CD14-positive monocyte (primary cell): ENCODE data around the gene ZNF248. TPM values are rescaled to one million over a fixed set of nuclear protein-coding genes. Genes with fewer than 3 reads are reported as not detected.

Source experiments
- DNase-seq, 3 donors: peaks; one replicate each; pipeline ENCODE4 v3.0.0-alpha.2; 2011 to 2022
- H2AFZ ChIP-seq: 2 replicates; pipeline ENCODE4 v1.6.0; 2012; ENCODE audit warnings: mild to moderate bottlenecking, low read depth, low read length, inconsistent platforms; ENCODE audit not compliant: insufficient read depth, poor library complexity, severe bottlenecking
- H3K27ac ChIP-seq, 2 donors: 1 replicate in 1 of 2; 2 replicates in 1 of 2; pipeline ENCODE4 v1.5.1; 2012 to 2013; ENCODE audit warnings: low read length in 2 of 2, control low read depth in 1 of 2, inconsistent platforms in 1 of 2, low read depth in 1 of 2, mild to moderate bottlenecking in 1 of 2
- H3K27me3 ChIP-seq, 2 donors: one replicate each; pipeline versions ENCODE4 v1.6.0 to v1.6.1; 2011 to 2013; ENCODE audit warnings: low read length in 2 of 2; ENCODE audit not compliant: control insufficient read depth in 2 of 2, insufficient read depth in 2 of 2
- H3K36me3 ChIP-seq, 2 donors: replicated peaks in 1 of 2; 1 replicate in 1 of 2; 2 replicates in 1 of 2; pipeline versions ENCODE4 v1.5.1 to v1.6.1; 2012 to 2013; ENCODE audit warnings: low read length in 2 of 2, control low read depth in 1 of 2, inconsistent platforms in 1 of 2, mild to moderate bottlenecking in 1 of 2; ENCODE audit not compliant: insufficient read depth in 2 of 2, control insufficient read depth in 1 of 2
- H3K4me1 ChIP-seq, 2 donors: 1 replicate in 1 of 2; 2 replicates in 1 of 2; pipeline versions ENCODE4 v1.5.1 to v1.6.1; 2012 to 2013; ENCODE audit warnings: low read length in 2 of 2, control low read depth in 1 of 2, inconsistent platforms in 1 of 2, mild to moderate bottlenecking in 1 of 2, moderate library complexity in 1 of 2; ENCODE audit not compliant: insufficient read depth in 2 of 2, control insufficient read depth in 1 of 2
- H3K4me2 ChIP-seq: replicated peaks from 2 replicates; pipeline ENCODE3; 2012; ENCODE audit warnings: low read length, moderate library complexity, mild to moderate bottlenecking; ENCODE audit not compliant: poor library complexity, severe bottlenecking; ENCODE audit errors: extremely low read depth
- H3K4me3 ChIP-seq, 3 experiments: fragments of 200-600 bp in 1 of 3; sonication (generic) in 1 of 3; replicated peaks in 1 of 3; 1 replicate in 2 of 3; 2 replicates in 1 of 3; pipeline ENCODE4 v1.5.1; 2011 to 2013; ENCODE audit warnings: low read length in 3 of 3, mild to moderate bottlenecking in 3 of 3, control low read depth in 2 of 3, low read depth in 2 of 3, inconsistent platforms in 1 of 3, moderate library complexity in 1 of 3
- H3K79me2 ChIP-seq: 2 replicates; pipeline ENCODE4 v1.6.0; 2012; ENCODE audit warnings: mild to moderate bottlenecking, control low read depth, inconsistent platforms, low read length, moderate library complexity; ENCODE audit not compliant: insufficient read depth
- H3K9ac ChIP-seq: 2 replicates; pipeline ENCODE4 v1.6.0; 2017; ENCODE audit warnings: low read length, mild to moderate bottlenecking; ENCODE audit not compliant: insufficient read depth, poor library complexity, severe bottlenecking
- H3K9me3 ChIP-seq, 2 donors: replicated peaks in 1 of 2; 1 replicate in 1 of 2; 2 replicates in 1 of 2; pipeline versions ENCODE4 v1.5.1 to v1.6.1; 2012 to 2013; ENCODE audit warnings: low read length in 2 of 2, control low read depth in 1 of 2; ENCODE audit not compliant: control insufficient read depth in 1 of 2, insufficient read depth in 1 of 2
- H4K20me1 ChIP-seq: 2 replicates; pipeline ENCODE4 v1.6.0; 2012; ENCODE audit warnings: mild to moderate bottlenecking, low read length, control low read depth, moderate library complexity; ENCODE audit not compliant: insufficient read depth
- H3K27ac Mint-ChIP-seq, 7 donors: one replicate each; pipeline ENCODE4 v1.8.0; 2020; ENCODE audit warnings: mild to moderate bottlenecking in 7 of 7, mixed read lengths in 7 of 7, moderate library complexity in 6 of 7, inconsistent platforms in 2 of 7
- H3K27me3 Mint-ChIP-seq, 3 donors: one replicate each; pipeline ENCODE4 v1.8.0; 2021 to 2022; ENCODE audit warnings: low read depth in 3 of 3, mild to moderate bottlenecking in 3 of 3, mixed read lengths in 3 of 3, moderate library complexity in 3 of 3, inconsistent platforms in 1 of 3
- H3K36me3 Mint-ChIP-seq, 2 donors: one replicate each; pipeline ENCODE4 v1.8.0; 2020; ENCODE audit warnings: mixed read lengths in 2 of 2, inconsistent platforms in 1 of 2, mild to moderate bottlenecking in 1 of 2
- H3K4me1 Mint-ChIP-seq: one replicate; pipeline ENCODE4 v1.8.0; 2020; ENCODE audit warnings: mild to moderate bottlenecking, mixed read lengths
- H3K4me3 Mint-ChIP-seq, 2 donors: one replicate each; pipeline ENCODE4 v1.8.0; 2020; ENCODE audit warnings: mild to moderate bottlenecking in 2 of 2, mixed read lengths in 2 of 2, moderate library complexity in 1 of 2
- H3K9me3 Mint-ChIP-seq, 7 donors: one replicate each; pipeline ENCODE4 v1.8.0; 2020 to 2022; ENCODE audit warnings: mixed read lengths in 7 of 7, mild to moderate bottlenecking in 6 of 7, moderate library complexity in 6 of 7, inconsistent platforms in 2 of 7
- WGBS: methylation state at CpG from one replicate; pipeline ENCODE4 v1.1.5; 2013; ENCODE audit warnings: missing lambda C conversion rate; ENCODE audit not compliant: insufficient coverage; 5-methylcytosine and 5-hydroxymethylcytosine counted together
- intact Hi-C, 2 donors: fragments of 100-400 bp; cut with micrococcal nuclease; formaldehyde crosslinking; loops; one replicate each; pipeline versions ENCODE4 v1.15.0 to v1.15.1; 2023
- polyA plus RNA-seq, 3 donors: library from polyadenylated mRNA; depleted of rRNA in 1 of 3; unstranded in 2 of 3; stranded (reverse) in 1 of 3; fragments of 300-500 nt in 2 of 3; fragments of >200 nt in 1 of 3; fragmentation: Illumina TruSeq in 2 of 3; gene quantifications; 1 replicate in 2 of 3; 2 replicates in 1 of 3; pipeline ENCODE4 v1.2.3, GENCODE V29; 2012 to 2021
- TF ChIP-seq, protein P1 (sequence below): fragments of 200-600 bp; IDR thresholded peaks from one replicate; pipeline ENCODE4 v1.8.0; 2022; ENCODE audit warnings: antibody characterized with exemption, mild to moderate bottlenecking

ZNF248 gene
- polyA plus RNA-seq, 3 donors = 0.44 to 2.2 (median 0.94) TPM

DNA sequence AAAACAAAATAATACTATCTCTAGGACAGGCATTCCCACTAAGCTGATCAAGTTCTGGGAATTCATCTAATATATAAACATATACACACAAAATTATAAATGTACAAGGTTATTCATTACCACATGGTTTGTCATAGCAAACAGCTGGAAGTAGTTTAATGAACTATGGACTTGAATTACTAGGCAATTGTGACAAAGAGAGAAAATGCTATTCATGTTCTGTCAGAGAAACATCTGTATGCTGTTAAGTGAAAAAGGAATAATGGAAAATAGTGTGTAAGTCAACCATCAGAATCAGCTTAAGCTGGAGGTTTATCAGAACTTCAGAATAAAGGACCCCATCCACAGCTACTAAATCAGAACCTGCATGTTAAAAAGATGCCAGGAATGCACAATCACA, 2.8 kb downstream of the ZNF248 start:
- no peak overlapping the region for H3K4me3 ChIP-seq
- no peak overlapping the region for H3K4me2 ChIP-seq

DNA sequence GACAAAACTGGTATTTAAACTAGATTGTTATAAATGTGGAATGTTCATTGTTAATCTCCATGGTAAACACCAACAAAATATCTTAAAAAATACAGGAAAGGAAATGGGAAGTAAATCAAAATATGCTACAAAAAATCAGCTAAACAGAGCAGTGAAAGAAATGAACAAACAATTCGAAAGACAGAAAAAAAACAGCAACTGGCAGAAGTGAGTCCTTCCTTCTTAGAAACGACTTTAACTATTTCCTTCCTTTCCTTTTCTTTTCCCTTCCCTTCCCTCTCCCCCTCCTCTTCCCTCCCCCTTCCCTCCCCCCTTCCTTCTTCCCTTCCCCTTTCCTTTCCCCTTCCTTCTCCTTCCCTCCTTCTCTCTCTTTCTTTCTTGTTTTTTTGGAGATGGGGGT, 12.8 kb downstream of the ZNF248 start:
- H3K4me1 ChIP-seq = no peaks in the 10 kb centered on the region
- Mint-ChIP-seq H3K27ac (no peak overlapping the region), H3K27me3 (no peaks in the 10 kb centered on the region), H3K36me3 (peaks cover 14 to 33% of the 10 kb centered on the region in 2 donors), H3K4me1 (no peaks in the 10 kb centered on the region), H3K9me3 (peaks cover 11 to 45% (median 33%) of the 10 kb centered on the region in 7 donors), H3K4me3 (no peak overlapping the region)
- intact Hi-C loops = no loop called here
- H3K79me2 ChIP-seq = no peaks in the 10 kb centered on the region
- TF ChIP-seq, protein P1, sequence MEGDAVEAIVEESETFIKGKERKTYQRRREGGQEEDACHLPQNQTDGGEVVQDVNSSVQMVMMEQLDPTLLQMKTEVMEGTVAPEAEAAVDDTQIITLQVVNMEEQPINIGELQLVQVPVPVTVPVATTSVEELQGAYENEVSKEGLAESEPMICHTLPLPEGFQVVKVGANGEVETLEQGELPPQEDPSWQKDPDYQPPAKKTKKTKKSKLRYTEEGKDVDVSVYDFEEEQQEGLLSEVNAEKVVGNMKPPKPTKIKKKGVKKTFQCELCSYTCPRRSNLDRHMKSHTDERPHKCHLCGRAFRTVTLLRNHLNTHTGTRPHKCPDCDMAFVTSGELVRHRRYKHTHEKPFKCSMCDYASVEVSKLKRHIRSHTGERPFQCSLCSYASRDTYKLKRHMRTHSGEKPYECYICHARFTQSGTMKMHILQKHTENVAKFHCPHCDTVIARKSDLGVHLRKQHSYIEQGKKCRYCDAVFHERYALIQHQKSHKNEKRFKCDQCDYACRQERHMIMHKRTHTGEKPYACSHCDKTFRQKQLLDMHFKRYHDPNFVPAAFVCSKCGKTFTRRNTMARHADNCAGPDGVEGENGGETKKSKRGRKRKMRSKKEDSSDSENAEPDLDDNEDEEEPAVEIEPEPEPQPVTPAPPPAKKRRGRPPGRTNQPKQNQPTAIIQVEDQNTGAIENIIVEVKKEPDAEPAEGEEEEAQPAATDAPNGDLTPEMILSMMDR = no peak
- DNase-seq = no peak
- H3K9me3 ChIP-seq = peaks cover 19 to 29% of the 10 kb centered on the region in 2 donors
- no peak overlapping the region for H3K4me2 ChIP-seq
- no peaks in the 10 kb centered on the region for H4K20me1 ChIP-seq
- no CpG with 5 or more reads among the region's 2 CpGs for WGBS
- H3K27me3 ChIP-seq = no peaks in the 10 kb centered on the region
- no peak overlapping the region for H2AFZ ChIP-seq
- no peaks in the 10 kb centered on the region for H3K36me3 ChIP-seq
- no peak overlapping the region for H3K9ac ChIP-seq
- H3K4me3 ChIP-seq = no peak overlapping the region
- no peak overlapping the region for H3K27ac ChIP-seq

More for the DNA sequence above, 2.8 kb downstream of the ZNF248 start:
- H4K20me1 ChIP-seq = no peaks in the 10 kb centered on the region
- TF ChIP-seq, protein P1 = no peak
- peaks cover 3 to 13% (median 7%) of the 10 kb centered on the region in 7 donors for H3K9me3 Mint-ChIP-seq
- H3K27ac ChIP-seq = no peak overlapping the region
- no peaks in the 10 kb centered on the region for H3K9me3 ChIP-seq
- DNase-seq = no peak
- no peaks in the 10 kb centered on the region for H3K79me2 ChIP-seq
- no peaks in the 10 kb centered on the region for H3K36me3 ChIP-seq
- peaks cover 8 to 20% of the 10 kb centered on the region in 2 donors for H3K36me3 Mint-ChIP-seq
- no peak overlapping the region for H3K9ac ChIP-seq
- intact Hi-C loops = loop anchor here (5.0 to 10.0 kb wide), 5 partner anchors 120 to 548 kb away; partner anchors contain the start of genes ZNF25 (in 2 of the 2), ZNF37A (in 2 of the 2) and ZNF33A (in 1 of the 2)
- peaks cover 11 to 17% of the 10 kb centered on the region in 2 donors for H3K4me1 ChIP-seq
- no peak overlapping the region for H2AFZ ChIP-seq
- no peak overlapping the region for H3K4me3 Mint-ChIP-seq
- H3K27me3 ChIP-seq = no peaks in the 10 kb centered on the region
- H3K27me3 Mint-ChIP-seq = peaks cover 0 to 6% (median 0%) of the 10 kb centered on the region in 3 donors
- no peak overlapping the region for H3K27ac Mint-ChIP-seq
- H3K4me1 Mint-ChIP-seq = peaks cover 19% of the 10 kb centered on the region
